HUES64 (cell line): ENCODE measurements around the gene PRPSAP1.

Experiments used
- H3K27ac ChIP-seq: 2 replicates; pipeline ENCODE4 v1.7.0; 2013; ENCODE audit warnings: low read depth, low read length, inconsistent platforms
- H3K27me3 ChIP-seq: 2 replicates; pipeline ENCODE4 v1.6.1; 2013; ENCODE audit warnings: mild to moderate bottlenecking, low read length; ENCODE audit not compliant: insufficient read depth
- H3K36me3 ChIP-seq: 2 replicates; pipeline ENCODE4 v1.6.1; 2013; ENCODE audit warnings: mild to moderate bottlenecking, low read length; ENCODE audit not compliant: insufficient read depth
- H3K4me1 ChIP-seq: 2 replicates; pipeline ENCODE4 v1.6.1; 2013; ENCODE audit warnings: mild to moderate bottlenecking, low read length, moderate library complexity; ENCODE audit not compliant: insufficient read depth
- H3K4me3 ChIP-seq: 2 replicates; pipeline ENCODE4 v1.5.1; 2013; ENCODE audit warnings: mild to moderate bottlenecking, low read length, moderate library complexity
- H3K9ac ChIP-seq: 2 replicates; pipeline ENCODE4 v1.6.1; 2013; ENCODE audit warnings: mild to moderate bottlenecking, low read depth, low read length
- H3K9me3 ChIP-seq: 2 replicates; pipeline ENCODE4 v1.6.1; 2013; ENCODE audit warnings: low read depth, low read length; ENCODE audit not compliant: insufficient read depth
- WGBS: fragments of 150-250, 120-280 bp; methylation state at CpG from one replicate; pipeline ENCODE4 v1.1.7; 2013; ENCODE audit warnings: missing lambda C conversion rate; 5-methylcytosine and 5-hydroxymethylcytosine counted together

The PRPSAP1 gene

DNA sequence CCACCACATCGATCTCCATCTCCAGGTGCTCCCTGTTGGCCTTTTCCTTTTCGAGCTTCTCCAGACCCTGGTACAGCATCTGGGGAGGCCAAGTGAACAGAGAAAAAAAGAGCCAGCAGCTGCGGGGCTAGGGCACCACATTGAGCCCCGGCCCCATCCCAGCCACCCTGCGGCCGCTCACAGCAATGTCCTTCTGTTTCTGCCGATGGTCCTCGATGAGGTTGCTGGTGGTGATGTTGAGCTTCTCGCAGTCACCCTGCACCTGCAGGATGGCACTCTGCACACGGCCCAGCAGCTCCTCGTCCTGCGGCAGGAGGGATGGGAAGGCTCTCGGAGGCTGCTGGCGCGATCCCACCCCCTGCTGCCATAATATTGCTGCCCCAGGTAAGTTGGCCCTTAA lies 73.1 kb downstream of the PRPSAP1 start:
- no peak overlapping the region for H3K9ac ChIP-seq
- no peak overlapping the region for H3K4me3 ChIP-seq
- H3K27ac ChIP-seq = no peak overlapping the region
- WGBS = 94% methylated on average over 15 of the region's 15 CpGs
- no peaks in the 10 kb centered on the region for H3K27me3 ChIP-seq
- no peaks in the 10 kb centered on the region for H3K36me3 ChIP-seq
- H3K4me1 ChIP-seq = peaks cover 6% of the 10 kb centered on the region; the same call in 1 of the 2 replicates
- H3K9me3 ChIP-seq = no peaks in the 10 kb centered on the region

DNA sequence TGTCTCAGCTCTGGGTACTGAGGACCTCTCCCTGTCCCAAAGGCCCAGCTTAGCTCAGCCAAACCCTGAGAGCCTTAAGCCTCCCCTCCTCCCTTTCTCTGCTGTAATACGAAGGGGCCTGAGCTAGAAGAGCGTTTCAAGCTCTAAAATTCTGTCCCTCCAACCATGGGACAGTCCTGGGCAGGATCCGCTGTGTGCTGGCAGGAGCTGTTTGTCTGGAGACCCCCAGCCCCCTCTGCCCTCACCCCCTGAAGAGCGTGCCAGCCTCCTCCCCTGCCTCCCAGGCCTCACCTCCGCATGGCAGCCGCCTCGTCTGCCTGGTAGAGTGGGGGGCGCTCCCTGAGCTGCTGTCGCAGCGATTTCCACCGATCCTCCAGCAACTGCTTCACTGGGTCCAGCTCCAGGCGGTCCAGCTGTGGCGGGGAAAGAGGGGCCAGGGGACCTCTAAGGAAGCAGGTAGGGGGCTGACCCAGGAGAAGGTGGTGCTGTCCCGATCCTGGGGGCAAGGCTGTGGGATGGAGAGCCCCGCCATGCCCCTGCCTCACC lies 73.9 kb downstream of the PRPSAP1 start:
- Histone ChIP-seq H3K4me1 (peaks cover 6% of the 10 kb centered on the region; the same call in 1 of the 2 replicates), H3K9me3 (no peaks in the 10 kb centered on the region), H3K27ac (no peak overlapping the region), H3K36me3 (no peaks in the 10 kb centered on the region), H3K27me3 (no peaks in the 10 kb centered on the region), H3K9ac (no peak overlapping the region), H3K4me3 (no peak overlapping the region)
- WGBS = 87% methylated on average over 15 of the region's 15 CpGs

- Histone ChIP-seq H3K27ac (no peak overlapping the region), H3K9me3 (no peaks in the 10 kb centered on the region), H3K9ac (no peak overlapping the region), H3K4me1 (peaks cover 6% of the 10 kb centered on the region; the same call in 1 of the 2 replicates), H3K4me3 (no peak overlapping the region), H3K27me3 (no peaks in the 10 kb centered on the region), H3K36me3 (no peaks in the 10 kb centered on the region)
- WGBS = 72% methylated on average over 27 of the region's 28 CpGs
Measured at GRCh38 chr17:76278952-76279741, 74.6 kb downstream of the PRPSAP1 start.

GRCh38 chr17:76278268-76278908 lies 75.3 kb downstream of the PRPSAP1 start:
- WGBS = 93% methylated on average over 19 of the region's 19 CpGs

DNA sequence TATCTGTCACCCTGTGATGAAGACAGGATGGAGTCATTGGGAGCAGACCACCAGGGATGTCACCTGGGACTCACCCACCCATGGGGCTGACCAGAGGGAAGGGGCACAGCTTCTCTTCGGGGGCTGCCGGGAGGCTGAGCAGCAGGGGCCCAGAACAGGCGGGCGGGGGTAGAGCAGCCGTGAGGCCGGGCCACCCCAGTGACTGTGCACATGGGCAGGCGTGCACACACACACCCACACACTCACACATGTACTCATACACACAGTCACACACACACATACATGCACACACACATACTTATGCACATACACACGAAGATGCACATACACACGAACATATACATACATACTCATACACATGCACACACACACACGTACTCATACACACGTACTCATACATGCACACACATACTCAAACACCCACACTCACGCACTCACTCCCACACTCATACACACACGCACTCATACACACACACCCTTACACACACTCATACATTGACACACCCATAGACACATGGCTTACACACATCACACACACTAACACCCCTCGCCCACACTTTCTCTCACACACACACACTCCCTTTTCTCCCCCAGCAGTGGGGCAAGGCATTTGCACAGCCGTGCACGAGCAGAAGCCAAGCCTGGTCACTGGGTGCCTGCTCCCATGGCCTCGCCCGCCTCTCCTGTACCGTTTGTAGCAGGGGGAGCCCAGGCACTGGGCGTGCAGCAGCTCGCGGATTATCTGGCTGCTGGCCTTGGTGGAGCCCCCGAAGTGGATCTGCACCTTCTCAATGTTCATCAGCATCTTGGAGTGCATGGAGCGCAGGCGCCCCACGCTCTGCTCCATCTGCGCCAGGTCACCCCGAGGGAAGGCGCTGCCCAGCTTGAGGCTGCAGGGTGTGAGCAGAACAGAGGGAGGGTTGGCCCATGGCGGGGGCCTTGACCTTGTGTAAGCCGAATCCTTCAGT lies 76.1 kb downstream of the PRPSAP1 start:
- Histone ChIP-seq H3K4me1 (peaks cover 6% of the 10 kb centered on the region; the same call in 1 of the 2 replicates), H3K4me3 (no peak overlapping the region), H3K27me3 (no peaks in the 10 kb centered on the region), H3K9ac (no peak overlapping the region), H3K27ac (no peak overlapping the region), H3K9me3 (no peaks in the 10 kb centered on the region), H3K36me3 (no peaks in the 10 kb centered on the region)
- WGBS = 95% methylated on average over 31 of the region's 31 CpGs

More at GRCh38 chr17:76278268-76278908, 75.3 kb downstream of the PRPSAP1 start:
- Histone ChIP-seq H3K4me1 (peaks cover 6% of the 10 kb centered on the region; the same call in 1 of the 2 replicates), H3K9me3 (no peaks in the 10 kb centered on the region), H3K4me3 (no peak overlapping the region), H3K27me3 (no peaks in the 10 kb centered on the region), H3K27ac (no peak overlapping the region), H3K36me3 (no peaks in the 10 kb centered on the region), H3K9ac (no peak overlapping the region)

DNA sequence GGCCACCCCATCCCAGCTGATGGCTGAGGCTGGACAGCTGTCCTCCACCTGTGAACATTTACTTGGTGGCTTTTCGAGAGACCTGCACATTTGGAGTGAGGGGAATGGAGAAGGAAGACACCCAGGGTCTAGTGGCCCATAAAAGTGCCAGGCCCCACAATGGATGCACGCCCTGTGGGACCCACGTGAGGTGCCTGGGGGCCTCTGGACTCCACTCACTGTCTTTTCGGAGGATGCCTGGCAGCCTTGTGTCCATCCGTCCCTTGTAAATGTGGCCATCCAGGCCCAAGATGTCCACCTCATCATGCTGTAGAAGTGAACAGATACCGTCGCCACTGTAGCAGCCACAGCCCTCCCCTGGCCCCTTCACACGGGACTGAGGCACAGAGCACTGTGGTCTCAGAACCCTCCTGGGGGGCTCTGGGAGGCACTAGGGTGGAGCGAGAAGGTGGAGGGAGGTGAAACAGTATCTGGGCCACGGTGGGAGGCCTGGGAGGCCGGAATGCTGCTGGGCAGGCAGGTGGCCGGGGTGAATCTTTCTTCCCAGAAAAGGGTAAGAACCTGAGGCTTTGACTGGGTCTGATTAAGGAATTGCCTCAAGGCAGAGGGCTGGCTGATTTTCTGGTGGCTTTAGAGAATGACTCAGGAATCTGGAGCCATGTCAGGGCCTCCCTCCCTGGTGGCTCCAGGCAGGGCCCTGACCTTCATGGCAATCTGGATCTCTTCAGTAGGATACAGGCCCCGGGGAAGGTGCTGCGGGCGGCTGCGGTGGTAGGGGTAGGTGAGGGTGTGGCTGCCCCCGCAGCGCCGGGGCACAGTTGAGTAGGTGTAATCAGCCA lies 77.0 kb downstream of the PRPSAP1 start:
- Histone ChIP-seq H3K36me3 (no peaks in the 10 kb centered on the region), H3K27me3 (no peaks in the 10 kb centered on the region), H3K4me3 (no peak overlapping the region), H3K27ac (peak overlapping the region; percentile 46; the same call in 1 of the 2 replicates), H3K9me3 (no peaks in the 10 kb centered on the region), H3K9ac (0 out of 2 replicates have a peak overlapping the region, but pooled peaks have one; percentile 9), H3K4me1 (peaks cover 7% of the 10 kb centered on the region; the same call in 1 of the 2 replicates)
- WGBS = 87% methylated on average over 19 of the region's 19 CpGs

DNA sequence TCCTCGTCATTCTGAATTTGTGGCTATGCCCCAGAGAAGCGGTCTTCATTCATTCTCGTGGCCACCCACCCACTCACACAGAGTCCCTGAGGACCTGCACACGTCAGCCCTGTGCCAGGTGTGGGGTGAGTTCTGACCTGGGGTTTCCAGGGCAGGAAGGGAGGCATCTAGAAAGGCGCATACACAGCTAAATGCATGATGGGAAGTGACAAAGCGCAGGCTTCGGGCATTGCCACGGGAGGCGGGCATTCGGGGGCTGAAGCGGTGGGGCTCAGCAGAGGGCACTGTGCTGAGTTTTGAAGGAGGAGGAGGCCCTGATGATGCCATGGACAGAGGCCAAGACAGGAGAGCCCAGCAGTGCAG lies 77.7 kb downstream of the PRPSAP1 start:
- H3K27me3 ChIP-seq = no peaks in the 10 kb centered on the region
- no peaks in the 10 kb centered on the region for H3K9me3 ChIP-seq
- WGBS = 92% methylated on average over 11 of the region's 11 CpGs
- no peak overlapping the region for H3K9ac ChIP-seq
- H3K27ac ChIP-seq = no peak overlapping the region
- no peak overlapping the region for H3K4me3 ChIP-seq
- no peaks in the 10 kb centered on the region for H3K36me3 ChIP-seq
- peaks cover 13% of the 10 kb centered on the region; the same call in 1 of the 2 replicates for H3K4me1 ChIP-seq

GRCh38 chr17:76275382-76276068 lies 78.2 kb downstream of the PRPSAP1 start:
- Histone ChIP-seq H3K27me3 (no peaks in the 10 kb centered on the region), H3K4me1 (peaks cover 13% of the 10 kb centered on the region; the same call in 1 of the 2 replicates), H3K4me3 (no peak overlapping the region), H3K9ac (no peak overlapping the region), H3K9me3 (no peaks in the 10 kb centered on the region), H3K36me3 (no peaks in the 10 kb centered on the region), H3K27ac (no peak overlapping the region)
- 91% methylated on average over 22 of the region's 22 CpGs for WGBS

DNA sequence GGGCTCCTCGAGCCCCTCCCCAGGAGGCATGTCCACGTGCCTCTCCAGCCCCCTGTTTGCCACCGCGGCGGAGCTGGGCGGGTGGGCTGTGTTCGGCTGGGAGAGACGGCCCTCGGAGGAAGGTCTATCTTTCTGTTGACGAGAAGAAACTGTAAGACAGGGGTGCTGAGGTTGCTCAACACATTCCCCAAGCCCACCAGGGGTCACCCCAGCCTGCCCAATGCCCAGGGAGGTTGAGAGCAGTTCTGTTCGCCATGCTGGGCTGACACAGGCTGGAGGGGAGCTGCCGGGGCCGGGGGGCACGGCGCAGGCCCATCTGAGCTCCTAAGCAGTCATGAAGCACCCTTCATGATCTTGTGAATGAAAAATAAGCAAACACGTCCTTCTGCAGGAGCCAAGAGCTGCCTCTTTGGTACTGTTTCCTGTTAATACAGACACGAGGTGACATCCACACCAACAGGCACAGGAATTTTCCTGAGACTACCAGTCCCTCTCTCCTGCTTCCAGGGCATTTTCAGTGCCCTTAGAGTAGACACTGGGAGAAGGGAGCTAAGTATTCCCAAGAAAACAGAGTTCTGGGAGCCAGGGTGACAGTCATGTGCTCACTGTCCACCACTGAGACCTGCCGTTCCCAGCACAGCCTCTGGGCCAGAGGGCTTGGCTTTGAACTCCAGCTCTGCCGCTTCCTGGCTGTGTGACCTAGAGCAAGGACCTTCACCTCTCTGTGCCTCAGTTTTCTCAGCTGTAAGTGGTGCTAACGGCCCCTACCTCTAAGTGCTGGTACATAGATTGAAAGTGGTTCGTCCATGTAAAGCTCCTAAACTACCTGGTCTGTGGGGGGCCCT lies 79.4 kb downstream of the PRPSAP1 start:
- H3K4me3 ChIP-seq = no peak overlapping the region
- H3K36me3 ChIP-seq = no peaks in the 10 kb centered on the region
- no peak overlapping the region for H3K9ac ChIP-seq
- WGBS = 87% methylated on average over 21 of the region's 21 CpGs
- H3K27ac ChIP-seq = no peak overlapping the region
- no peaks in the 10 kb centered on the region for H3K9me3 ChIP-seq
- H3K27me3 ChIP-seq = no peaks in the 10 kb centered on the region
- peaks cover 13% of the 10 kb centered on the region; the same call in 1 of the 2 replicates for H3K4me1 ChIP-seq
